Head of caudate nucleus (tissue), 42 donors: Measurements from ENCODE around the gene APOM.

Experiments used
- DNase-seq, 42 donors: peaks; one replicate each; pipeline versions ENCODE4 v3.0.0 to v3.0.0-alpha.2; 2020 to 2021; ENCODE audit warnings: mixed read lengths in 7 of 42
- intact Hi-C: fragments of 100-400 bp; cut with DNase I; formaldehyde crosslinking; loops from one replicate; pipeline ENCODE4 v1.15.0; 2022

APOM gene

DNA sequence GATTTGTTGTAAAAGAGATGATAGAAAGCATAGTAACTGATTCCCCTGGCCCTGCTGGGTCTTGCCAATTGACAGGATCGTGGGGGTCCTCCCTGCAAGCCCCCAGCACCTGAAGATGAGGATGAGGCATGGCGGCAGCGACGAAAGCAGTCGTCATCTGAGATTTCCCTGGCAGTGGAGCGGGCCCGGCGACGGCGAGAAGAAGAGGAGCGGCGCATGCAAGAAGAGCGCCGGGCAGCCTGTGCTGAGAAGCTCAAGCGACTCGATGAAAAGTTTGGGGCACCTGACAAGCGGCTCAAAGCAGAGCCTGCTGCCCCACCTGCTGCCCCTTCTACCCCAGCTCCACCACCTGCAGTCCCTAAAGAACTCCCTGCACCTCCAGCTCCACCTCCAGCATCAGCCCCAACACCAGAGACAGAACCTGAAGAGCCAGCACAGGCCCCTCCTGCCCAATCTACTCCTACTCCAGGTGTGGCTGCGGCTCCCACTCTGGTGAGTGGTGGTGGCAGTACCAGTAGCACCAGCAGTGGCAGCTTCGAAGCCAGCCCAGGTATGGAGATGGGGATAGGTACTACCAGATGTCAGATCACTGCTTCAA, 27.9 kb upstream of the APOM start:
- intact Hi-C loops, result no loop called here

GRCh38 chr6:31629014-31629413, 26.7 kb upstream of the APOM start:
- DNase-seq, result no peak
- intact Hi-C loops, result no loop called here

More for the DNA sequence above, 27.9 kb upstream of the APOM start:
- DNase-seq, result no peak

DNA sequence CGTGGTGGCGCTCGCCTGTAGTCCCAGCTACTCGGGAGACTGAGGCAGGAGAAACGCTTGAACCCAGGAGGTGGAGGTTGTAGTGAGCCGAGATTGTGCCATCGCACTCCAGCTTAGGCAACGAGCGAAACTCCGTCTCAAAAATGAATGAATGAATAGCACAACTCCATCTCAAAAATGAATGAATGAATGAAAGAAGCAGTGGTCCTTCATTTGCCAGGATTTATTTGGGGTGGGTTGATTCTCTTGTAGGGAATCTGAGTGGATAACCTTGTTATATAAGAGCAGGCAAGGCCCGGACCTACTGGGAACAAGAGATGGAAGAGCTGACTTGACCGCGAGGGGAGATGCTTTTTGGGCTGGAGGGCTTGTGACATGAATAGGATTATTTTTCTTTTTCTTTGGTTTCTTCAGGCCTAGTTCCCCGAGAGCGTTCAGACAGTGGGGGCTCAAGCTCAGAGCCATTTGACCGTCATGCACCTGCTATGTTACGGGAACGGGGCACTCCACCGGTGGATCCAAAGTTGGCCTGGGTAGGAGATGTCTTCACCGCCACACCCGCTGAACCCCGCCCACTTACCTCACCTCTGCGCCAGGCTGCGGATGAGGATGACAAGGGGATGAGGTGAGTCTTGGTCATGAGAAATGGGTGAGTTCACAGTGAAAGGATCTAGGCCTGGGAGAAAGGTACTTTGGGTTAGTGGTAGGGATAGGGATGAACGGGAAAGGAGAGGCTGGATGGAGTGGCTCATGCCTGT, 25.3 kb upstream of the APOM start:
- DNase-seq, result no peak
- intact Hi-C loops, result no loop called here

DNA sequence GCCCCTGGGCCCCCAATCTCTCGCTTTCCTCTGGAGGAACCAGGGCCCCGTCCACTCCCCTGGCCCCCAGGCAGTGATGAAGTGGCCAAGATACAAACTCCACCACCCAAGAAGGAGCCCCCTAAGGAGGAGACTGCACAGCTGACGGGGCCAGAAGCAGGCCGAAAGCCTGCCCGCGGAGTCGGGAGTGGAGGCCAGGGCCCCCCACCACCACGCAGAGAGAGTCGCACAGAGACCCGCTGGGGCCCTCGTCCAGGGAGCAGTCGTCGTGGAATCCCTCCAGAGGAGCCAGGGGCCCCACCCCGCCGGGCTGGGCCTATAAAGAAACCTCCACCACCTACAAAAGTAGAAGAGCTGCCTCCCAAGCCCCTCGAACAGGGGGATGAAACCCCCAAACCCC, 24.5 kb upstream of the APOM start:
- no peak for DNase-seq
- intact Hi-C loops, result no loop called here

DNA sequence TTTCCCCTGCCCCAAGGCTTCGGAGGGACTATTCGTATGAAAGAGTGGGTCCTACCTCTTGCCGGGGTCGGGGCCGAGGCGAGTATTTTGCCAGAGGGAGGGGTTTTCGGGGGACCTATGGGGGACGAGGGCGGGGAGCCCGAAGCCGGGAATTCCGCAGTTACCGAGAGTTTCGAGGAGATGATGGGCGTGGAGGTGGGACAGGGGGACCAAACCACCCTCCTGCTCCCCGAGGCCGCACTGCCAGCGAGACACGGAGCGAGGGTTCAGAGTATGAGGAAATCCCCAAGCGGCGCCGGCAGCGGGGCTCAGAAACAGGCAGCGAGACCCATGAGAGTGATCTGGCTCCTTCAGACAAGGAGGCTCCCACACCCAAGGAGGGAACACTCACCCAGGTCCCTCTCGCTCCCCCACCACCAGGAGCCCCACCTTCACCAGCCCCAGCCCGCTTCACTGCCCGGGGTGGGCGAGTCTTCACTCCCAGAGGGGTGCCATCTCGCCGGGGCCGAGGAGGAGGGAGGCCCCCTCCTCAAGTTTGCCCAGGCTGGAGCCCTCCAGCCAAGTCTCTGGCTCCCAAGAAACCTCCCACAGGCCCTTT, 23.9 kb upstream of the APOM start:
- no peak for DNase-seq
- intact Hi-C loops, result no loop called here

DNA sequence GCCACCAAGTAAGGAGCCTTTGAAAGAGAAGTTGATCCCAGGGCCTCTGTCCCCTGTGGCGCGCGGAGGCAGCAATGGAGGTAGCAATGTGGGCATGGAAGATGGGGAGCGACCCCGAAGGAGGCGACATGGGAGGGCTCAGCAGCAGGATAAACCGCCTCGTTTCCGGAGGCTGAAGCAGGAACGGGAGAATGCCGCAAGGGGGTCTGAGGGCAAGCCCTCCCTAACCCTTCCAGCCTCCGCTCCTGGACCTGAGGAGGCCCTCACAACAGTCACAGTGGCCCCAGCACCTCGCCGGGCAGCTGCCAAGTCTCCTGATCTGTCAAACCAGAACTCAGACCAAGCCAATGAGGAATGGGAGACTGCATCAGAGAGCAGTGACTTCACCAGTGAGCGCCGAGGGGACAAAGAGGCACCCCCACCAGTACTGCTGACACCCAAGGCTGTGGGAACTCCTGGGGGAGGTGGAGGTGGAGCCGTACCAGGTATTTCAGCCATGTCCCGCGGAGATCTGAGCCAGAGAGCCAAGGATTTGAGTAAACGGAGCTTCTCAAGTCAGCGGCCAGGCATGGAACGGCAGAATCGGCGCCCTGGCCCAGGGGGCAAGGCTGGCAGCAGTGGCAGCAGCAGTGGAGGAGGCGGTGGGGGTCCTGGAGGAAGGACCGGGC, 23.3 kb upstream of the APOM start:
- intact Hi-C loops, result no loop called here
- no peak for DNase-seq

- intact Hi-C loops, result no loop called here
- DNase-seq, result no peak
These were observed 22.2 kb upstream of the APOM start for GRCh38 chr6:31633447-31633846.

DNA sequence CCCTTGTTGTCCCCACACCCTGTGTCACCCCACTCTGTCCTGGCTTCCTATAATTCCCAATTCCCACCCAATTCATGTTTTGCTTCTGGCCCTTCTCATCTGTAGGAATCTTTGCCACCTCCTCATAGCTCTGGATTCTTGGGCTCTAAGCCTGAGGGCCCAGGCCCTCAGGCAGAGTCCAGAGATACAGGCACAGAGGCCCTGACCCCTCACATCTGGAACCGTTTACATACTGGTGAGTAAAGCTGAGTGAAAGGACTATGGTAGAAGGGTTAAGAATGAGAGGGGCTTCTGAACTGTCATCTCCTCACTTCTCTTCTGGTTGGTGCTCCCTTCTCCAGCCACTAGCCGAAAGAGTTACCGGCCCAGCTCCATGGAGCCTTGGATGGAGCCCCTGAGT, 21.6 kb upstream of the APOM start:
- intact Hi-C loops, result no loop called here

DNA sequence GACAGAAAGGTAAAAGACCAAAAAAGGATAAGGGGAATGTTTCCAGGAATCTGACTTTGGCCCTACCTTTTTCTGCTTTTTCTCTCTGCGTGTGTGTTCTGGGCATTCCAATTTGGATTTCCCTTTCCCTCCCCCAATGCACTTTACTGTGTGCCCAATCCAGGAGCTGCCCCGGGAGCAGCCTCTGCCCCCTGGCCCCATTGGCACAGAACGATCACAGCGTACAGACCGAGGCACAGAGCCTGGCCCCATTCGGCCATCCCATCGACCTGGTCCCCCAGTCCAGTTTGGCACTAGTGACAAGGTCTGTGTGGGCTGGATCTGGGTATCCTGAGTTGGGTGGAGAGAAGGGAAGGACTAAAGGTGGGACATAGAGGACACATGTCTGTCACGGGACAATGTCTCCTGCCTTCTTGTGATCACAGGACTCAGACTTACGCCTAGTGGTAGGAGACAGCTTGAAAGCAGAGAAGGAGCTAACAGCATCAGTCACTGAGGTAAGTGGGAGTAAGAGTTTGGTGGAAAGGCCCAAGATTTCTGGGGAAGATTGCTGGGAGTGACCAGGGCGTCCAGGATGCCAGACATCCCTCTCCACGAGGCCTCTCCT, 20.6 kb upstream of the APOM start:
- DNase-seq, result no peak
- intact Hi-C loops, result no loop called here

More for the DNA sequence above, 21.6 kb upstream of the APOM start:
- no peak for DNase-seq

DNA sequence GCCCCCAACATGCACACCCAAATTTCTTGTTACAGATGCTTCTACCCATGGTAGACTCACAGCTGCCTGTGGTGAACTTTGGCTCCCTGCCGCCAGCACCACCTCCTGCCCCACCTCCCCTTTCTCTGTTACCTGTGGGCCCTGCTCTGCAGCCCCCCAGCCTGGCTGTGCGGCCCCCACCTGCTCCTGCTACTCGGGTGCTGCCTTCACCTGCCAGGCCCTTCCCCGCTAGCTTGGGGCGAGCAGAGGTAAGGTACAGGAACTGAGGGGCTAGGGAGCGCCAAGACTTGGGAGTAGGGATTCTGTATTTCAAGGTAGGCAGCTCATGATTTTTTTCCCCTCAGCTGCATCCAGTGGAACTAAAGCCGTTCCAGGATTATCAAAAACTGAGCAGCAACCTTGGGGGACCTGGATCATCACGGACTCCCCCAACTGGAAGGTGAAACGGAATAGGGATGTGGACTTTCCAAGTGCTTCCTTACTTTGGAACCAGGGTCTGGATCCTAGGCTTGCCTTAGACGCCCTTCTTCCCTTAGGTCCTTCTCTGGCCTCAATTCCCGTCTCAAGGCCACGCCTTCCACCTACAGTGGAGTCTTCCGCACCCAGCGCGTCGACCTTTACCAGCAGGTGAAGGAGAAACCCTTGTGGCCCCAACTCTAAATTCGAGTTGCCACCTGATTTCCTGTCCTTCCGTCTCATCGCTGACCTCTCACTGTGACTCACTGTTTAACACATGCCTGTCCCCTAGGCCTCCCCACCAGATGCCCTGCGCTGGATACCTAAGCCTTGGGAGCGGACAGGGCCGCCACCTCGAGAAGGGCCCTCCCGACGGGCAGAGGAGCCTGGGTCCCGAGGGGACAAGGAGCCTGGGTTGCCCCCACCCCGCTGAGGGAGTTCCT, 18.7 kb upstream of the APOM start:
- intact Hi-C loops, result no loop called here
- no peak for DNase-seq

GRCh38 chr6:31639043-31639442, 16.7 kb upstream of the APOM start:
- DNase-seq, result no peak
- intact Hi-C loops, result no loop called here

DNA sequence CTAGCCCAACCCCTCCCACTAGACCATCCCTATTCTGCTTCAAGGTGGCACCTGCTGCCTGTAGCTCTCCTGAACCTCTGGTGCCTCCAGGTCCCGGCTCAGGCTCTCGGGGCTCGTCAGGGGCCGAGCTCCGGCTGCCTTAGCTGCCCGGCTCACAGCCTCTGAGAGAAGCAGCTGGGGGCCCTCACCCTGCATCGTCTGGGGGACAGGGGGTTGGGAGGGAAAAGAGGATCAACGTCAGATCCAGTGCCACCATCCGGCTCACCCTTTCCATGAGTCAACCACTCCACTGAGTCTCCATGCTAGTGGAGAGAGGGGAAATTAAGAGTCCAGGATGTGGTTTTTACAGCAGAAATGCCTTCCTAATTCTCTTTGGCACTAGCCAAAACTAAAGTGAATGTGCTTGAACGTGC, 16.2 kb upstream of the APOM start:
- intact Hi-C loops, result no loop called here
- no peak for DNase-seq

GRCh38 chr6:31640612-31641011, 15.1 kb upstream of the APOM start:
- no peak for DNase-seq

GRCh38 chr6:31641370-31641769, 14.3 kb upstream of the APOM start:
- peak in 7 of 42 donors; percentile 26 to 68 (median 47) for DNase-seq
- intact Hi-C loops, result no loop called here

More at GRCh38 chr6:31640612-31641011, 15.1 kb upstream of the APOM start:
- intact Hi-C loops, result no loop called here

GRCh38 chr6:31642798-31643570, 12.7 kb upstream of the APOM start:
- DNase-seq, result no peak
- intact Hi-C loops, result no loop called here

- DNase-seq, result no peak
- intact Hi-C loops, result no loop called here
These were observed 11.8 kb upstream of the APOM start for GRCh38 chr6:31643818-31644454.

GRCh38 chr6:31645325-31645724, 10.4 kb upstream of the APOM start:
- no peak for DNase-seq

More at GRCh38 chr6:31645325-31645724, 10.4 kb upstream of the APOM start:
- intact Hi-C loops, result no loop called here
